ENCODE data around the gene PHACTR2. TPM values are rescaled to one million over a fixed set of nuclear protein-coding genes. Genes with fewer than 3 reads are reported as not detected.

The PHACTR2 gene
- total and polyA plus RNA-seq, 4 experiments from 2014 or later, result 13.1 to 61.3 (median 45.4) TPM

DNA sequence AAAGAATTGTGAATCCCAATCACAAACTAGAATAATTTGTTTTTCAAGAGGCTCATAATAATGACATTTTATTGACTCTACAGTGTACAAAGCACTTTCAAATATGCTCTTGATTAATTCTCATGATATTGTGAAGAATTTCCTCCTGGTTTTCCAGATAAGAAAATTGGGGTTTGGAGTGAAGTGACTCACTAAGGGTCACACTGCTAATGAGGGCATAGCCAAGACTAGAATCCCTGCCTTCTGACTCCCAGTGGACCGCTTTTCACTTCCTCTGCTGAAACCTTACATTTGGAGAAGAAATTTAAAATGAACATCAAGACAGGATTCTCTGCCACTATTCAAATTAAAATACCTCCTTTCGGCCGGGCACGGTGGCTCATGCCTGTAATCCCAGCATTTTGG, 127.1 kb downstream of the PHACTR2 start:
- ChIA-PET CTCF (ENCODE audit: partially characterized antibody) (no interaction called here), POLR2A (ENCODE audit: partially characterized antibody) (no interaction called here)
- no peak for DNase-seq
- Histone ChIP-seq H3K36me3 (ENCODE audit: insufficient read depth, low read length) (peaks cover 6% of the 10 kb centered on the region), H3K4me1 (ENCODE audit: insufficient read depth, low read length) (no peaks in the 10 kb centered on the region), H3K27me3 (ENCODE audit: insufficient read depth, low read length) (no peaks in the 10 kb centered on the region), H3K9me3 (ENCODE audit: control insufficient read depth in 1 of 2, low read length in 2 of 2) (no peaks in the 10 kb centered on the region), H3K4me3 (ENCODE audit: low read length in 2 of 2) (no peak overlapping the region), H3K27ac (ENCODE audit: low read depth, low read length) (no peak overlapping the region)
- H3K4me3 Mint-ChIP-seq, result no peak overlapping the region
- H3K4me1 Mint-ChIP-seq, result peaks cover 11 to 35% (median 24%) of the 10 kb centered on the region in 4 donors
- intact Hi-C loops (cut with micrococcal nuclease), result no loop called here
- peaks cover 0 to 8% (median 1%) of the 10 kb centered on the region in 8 donors for H3K9me3 Mint-ChIP-seq
- no peak overlapping the region for H3K27ac Mint-ChIP-seq
- H3K36me3 Mint-ChIP-seq, result peaks cover 58 to 60% of the 10 kb centered on the region in 2 donors
- H3K27me3 Mint-ChIP-seq, result no peaks in the 10 kb centered on the region

DNA sequence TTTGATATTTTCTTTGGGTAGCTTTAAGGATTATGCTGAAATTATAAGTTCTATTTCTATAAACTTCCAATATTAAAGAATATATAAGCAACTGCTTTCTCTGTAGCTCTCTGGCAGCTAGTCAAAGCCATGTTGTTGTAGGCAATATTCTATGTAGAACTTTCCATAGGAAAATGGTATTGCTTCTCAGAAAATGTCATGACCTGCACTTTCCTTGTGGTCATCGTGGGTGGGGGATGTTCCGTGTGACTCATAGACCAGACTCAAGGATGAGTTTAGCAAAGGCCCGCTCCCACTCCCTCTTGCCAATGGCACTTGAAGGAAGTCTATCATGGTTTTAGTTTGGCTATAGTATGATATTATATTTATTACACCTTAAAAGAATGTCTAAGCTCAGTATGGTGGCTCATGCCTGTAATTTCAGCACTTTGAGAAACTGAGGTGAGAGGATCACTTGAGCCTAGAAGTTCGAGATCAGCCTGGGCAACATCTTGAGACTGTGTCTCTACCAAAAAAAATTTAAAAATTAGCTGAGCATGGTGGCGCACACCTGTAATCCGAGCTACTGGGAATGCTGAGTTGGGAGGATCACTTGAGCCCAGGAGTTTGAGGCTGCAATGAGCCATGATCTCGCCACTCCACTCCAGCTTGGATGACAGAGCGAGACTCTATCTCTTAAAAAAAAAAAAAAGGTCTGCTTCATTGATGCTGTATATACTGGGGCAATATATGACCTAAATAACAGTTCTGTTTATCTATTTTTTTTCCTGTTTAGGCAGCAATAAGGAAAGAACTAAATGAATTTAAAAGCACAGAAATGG, 128.7 kb downstream of the PHACTR2 start:
- intact Hi-C loops (cut with micrococcal nuclease), result no loop called here
- H3K27ac Mint-ChIP-seq, result peak overlapping the region in 2 of 7 donors; percentile 12 to 55
- ChIA-PET POLR2A (ENCODE audit: partially characterized antibody) (no interaction called here), CTCF (ENCODE audit: partially characterized antibody) (interaction anchor here (1.0 to 1.3 kb wide), 3 partner anchors 11 to 287 kb away, joined by 3 read pairs; no protein-coding TSS in a partner anchor)
- Histone ChIP-seq H3K36me3 (ENCODE audit: insufficient read depth, low read length) (peaks cover 6% of the 10 kb centered on the region), H3K27me3 (ENCODE audit: insufficient read depth, low read length) (no peaks in the 10 kb centered on the region), H3K4me1 (ENCODE audit: insufficient read depth, low read length) (no peaks in the 10 kb centered on the region), H3K9me3 (ENCODE audit: control insufficient read depth in 1 of 2, low read length in 2 of 2) (no peaks in the 10 kb centered on the region), H3K27ac (ENCODE audit: low read depth, low read length) (no peak overlapping the region), H3K4me3 (ENCODE audit: low read length in 2 of 2) (no peak overlapping the region)
- no peaks in the 10 kb centered on the region for H3K9me3 Mint-ChIP-seq
- no peak overlapping the region for H3K4me3 Mint-ChIP-seq
- H3K4me1 Mint-ChIP-seq, result peaks cover 10 to 24% (median 19%) of the 10 kb centered on the region in 4 donors
- no peak for DNase-seq
- peaks cover 51 to 52% of the 10 kb centered on the region in 2 donors for H3K36me3 Mint-ChIP-seq
- no peaks in the 10 kb centered on the region for H3K27me3 Mint-ChIP-seq

DNA sequence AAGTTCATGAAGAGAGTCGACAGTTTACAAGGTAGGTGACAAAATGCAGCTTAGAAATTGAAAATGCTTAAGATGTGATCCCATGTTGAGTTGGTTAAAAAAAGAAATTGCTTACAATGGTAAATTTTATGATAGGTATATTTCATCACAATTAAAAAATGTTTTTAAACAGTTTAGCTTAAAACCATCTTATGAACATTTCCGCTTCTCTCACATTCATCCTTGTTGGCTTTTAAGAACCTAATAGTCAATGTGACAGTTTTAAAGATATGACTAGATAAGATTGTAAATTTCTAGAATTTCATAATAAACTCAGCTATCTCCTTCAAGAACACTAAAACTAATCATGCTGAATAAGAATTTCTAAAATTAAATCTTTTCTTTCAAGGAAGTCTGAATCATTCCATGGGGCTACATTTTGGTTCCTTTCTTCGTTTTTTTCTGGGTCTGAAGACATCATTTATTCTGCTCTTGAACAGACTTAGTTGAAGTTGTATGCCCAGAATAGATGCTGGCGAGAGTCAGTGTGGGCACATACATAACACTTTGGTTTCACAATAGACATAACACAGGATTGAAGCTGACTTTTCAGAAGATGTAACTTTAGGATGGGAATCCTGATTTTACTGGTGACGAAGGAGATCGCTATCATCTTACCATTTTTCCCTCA, 129.5 kb downstream of the PHACTR2 start:
- no peaks in the 10 kb centered on the region for H3K9me3 ChIP-seq (ENCODE audit: control insufficient read depth in 1 of 2, low read length in 2 of 2)
- Mint-ChIP-seq H3K9me3 (no peaks in the 10 kb centered on the region), H3K27me3 (no peaks in the 10 kb centered on the region), H3K4me1 (peaks cover 12 to 24% (median 17%) of the 10 kb centered on the region in 4 donors), H3K36me3 (peaks cover 48 to 51% of the 10 kb centered on the region in 2 donors), H3K4me3 (no peak overlapping the region), H3K27ac (peak overlapping the region in 3 of 7 donors; percentile 18 to 55 (median 24))
- H3K27ac ChIP-seq (ENCODE audit: low read depth, low read length), result no peak overlapping the region
- intact Hi-C loops (cut with micrococcal nuclease), result no loop called here
- DNase-seq, result no peak
- H3K27me3 ChIP-seq (ENCODE audit: insufficient read depth, low read length), result no peaks in the 10 kb centered on the region
- ChIA-PET POLR2A (ENCODE audit: partially characterized antibody) (no interaction called here), CTCF (ENCODE audit: partially characterized antibody) (interaction anchor here (1.0 to 1.3 kb wide), 3 partner anchors 10 to 13 kb away, joined by 3 read pairs; no protein-coding TSS in a partner anchor)
- no peaks in the 10 kb centered on the region for H3K4me1 ChIP-seq (ENCODE audit: insufficient read depth, low read length)
- no peak overlapping the region for H3K4me3 ChIP-seq (ENCODE audit: low read length in 2 of 2)
- H3K36me3 ChIP-seq (ENCODE audit: insufficient read depth, low read length), result peaks cover 4% of the 10 kb centered on the region

DNA sequence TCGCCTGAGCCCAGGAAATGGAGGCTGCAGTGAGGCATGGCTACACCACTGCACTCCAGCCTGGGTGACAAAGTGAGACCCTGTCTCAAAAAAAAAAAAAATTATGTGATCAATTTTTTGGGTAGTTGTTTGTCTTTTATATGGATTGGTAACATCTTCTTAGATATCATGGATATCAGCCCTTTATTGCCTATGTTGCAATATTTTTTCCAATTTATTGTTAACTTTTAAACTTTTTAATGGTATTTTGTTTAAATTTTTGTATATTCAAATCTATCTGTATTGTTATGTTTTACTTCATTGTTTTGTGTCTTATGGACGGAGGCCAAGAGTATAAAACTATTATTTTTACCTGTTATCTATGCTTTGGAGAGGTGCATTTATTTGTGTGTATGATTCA, 133.0 kb downstream of the PHACTR2 start:
- Histone ChIP-seq H3K4me3 (ENCODE audit: low read length in 2 of 2) (no peak overlapping the region), H3K27me3 (ENCODE audit: insufficient read depth, low read length) (no peaks in the 10 kb centered on the region), H3K36me3 (ENCODE audit: insufficient read depth, low read length) (peaks cover 4% of the 10 kb centered on the region), H3K9me3 (ENCODE audit: control insufficient read depth in 1 of 2, low read length in 2 of 2) (no peaks in the 10 kb centered on the region), H3K4me1 (ENCODE audit: insufficient read depth, low read length) (no peaks in the 10 kb centered on the region), H3K27ac (ENCODE audit: low read depth, low read length) (no peak overlapping the region)
- intact Hi-C loops (cut with micrococcal nuclease), result no loop called here
- H3K27me3 Mint-ChIP-seq, result no peaks in the 10 kb centered on the region
- no peak for DNase-seq
- POLR2A ChIA-PET (ENCODE audit: partially characterized antibody), result no interaction called here
- H3K4me1 Mint-ChIP-seq, result peaks cover 5 to 9% (median 6%) of the 10 kb centered on the region in 4 donors
- H3K9me3 Mint-ChIP-seq, result no peaks in the 10 kb centered on the region
- H3K27ac Mint-ChIP-seq, result peak overlapping the region in 1 of 7 donors; percentile 17
- CTCF ChIA-PET (ENCODE audit: partially characterized antibody), result no interaction called here
- H3K36me3 Mint-ChIP-seq, result peaks cover 33 to 38% of the 10 kb centered on the region in 2 donors
- no peak overlapping the region for H3K4me3 Mint-ChIP-seq

DNA sequence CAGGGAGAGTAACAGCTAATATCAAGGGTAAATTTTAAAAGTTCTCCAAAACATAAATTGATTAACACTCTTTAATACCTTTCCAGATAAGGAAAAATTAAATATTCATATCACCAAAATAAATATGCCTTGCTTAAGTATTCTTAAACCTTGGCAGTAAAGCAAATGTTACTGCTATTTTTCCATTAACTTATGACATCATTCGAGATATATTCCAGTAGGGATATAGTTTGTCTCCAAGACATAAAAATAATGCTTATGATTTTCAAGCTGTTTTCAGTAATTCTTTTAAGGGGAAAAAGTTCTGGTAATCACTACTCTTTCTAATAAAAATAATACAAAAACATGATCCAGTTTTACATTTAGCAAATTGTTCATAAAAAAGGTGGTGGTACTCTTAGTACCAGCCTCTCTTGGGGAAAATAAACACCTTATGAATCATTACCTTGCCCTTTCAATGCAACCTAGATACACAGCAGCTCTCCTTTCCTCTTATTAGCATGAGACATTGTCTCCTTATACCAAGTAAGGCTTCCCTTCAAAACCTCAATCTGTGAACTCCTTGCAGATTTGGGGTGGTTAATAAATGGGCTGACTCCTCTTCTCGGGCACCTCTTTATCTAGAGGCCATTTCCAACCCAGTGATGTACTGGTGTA, 133.9 kb downstream of the PHACTR2 start:
- Mint-ChIP-seq H3K9me3 (no peaks in the 10 kb centered on the region), H3K36me3 (peaks cover 36% of the 10 kb centered on the region in 2 donors), H3K27me3 (no peaks in the 10 kb centered on the region), H3K4me3 (no peak overlapping the region), H3K4me1 (peaks cover 2 to 7% (median 4%) of the 10 kb centered on the region in 4 donors), H3K27ac (no peak overlapping the region)
- Histone ChIP-seq H3K27ac (ENCODE audit: low read depth, low read length) (no peak overlapping the region), H3K27me3 (ENCODE audit: insufficient read depth, low read length) (no peaks in the 10 kb centered on the region), H3K36me3 (ENCODE audit: insufficient read depth, low read length) (peaks cover 4% of the 10 kb centered on the region), H3K4me3 (ENCODE audit: low read length in 2 of 2) (no peak overlapping the region), H3K9me3 (ENCODE audit: control insufficient read depth in 1 of 2, low read length in 2 of 2) (no peaks in the 10 kb centered on the region), H3K4me1 (ENCODE audit: insufficient read depth, low read length) (no peaks in the 10 kb centered on the region)
- ChIA-PET POLR2A (ENCODE audit: partially characterized antibody) (no interaction called here), CTCF (ENCODE audit: partially characterized antibody) (no interaction called here)
- intact Hi-C loops (cut with micrococcal nuclease), result no loop called here
- DNase-seq, result no peak

DNA sequence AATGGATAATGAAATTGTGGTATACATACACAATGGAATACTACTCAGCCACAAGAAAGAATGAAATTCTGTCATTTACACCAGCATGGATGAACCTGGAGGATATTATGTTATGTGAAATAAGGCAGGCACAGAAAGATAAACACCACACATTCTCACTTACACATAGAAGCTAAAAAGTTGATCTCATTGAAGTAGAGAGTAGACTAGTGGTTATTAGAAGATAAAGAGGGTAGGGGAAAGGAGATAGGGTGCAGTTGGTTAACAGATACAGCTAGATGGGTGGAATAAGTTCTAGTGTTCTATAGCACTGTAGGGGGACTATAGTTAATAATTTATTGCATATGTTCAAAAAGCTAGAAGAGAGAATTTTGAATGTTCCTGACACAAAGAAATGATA, 139.9 kb downstream of the PHACTR2 start:
- Histone ChIP-seq H3K36me3 (ENCODE audit: insufficient read depth, low read length) (no peaks in the 10 kb centered on the region), H3K4me1 (ENCODE audit: insufficient read depth, low read length) (no peaks in the 10 kb centered on the region), H3K27ac (ENCODE audit: low read depth, low read length) (no peak overlapping the region), H3K4me3 (ENCODE audit: low read length in 2 of 2) (no peak overlapping the region), H3K27me3 (ENCODE audit: insufficient read depth, low read length) (no peaks in the 10 kb centered on the region), H3K9me3 (ENCODE audit: control insufficient read depth in 1 of 2, low read length in 2 of 2) (no peaks in the 10 kb centered on the region)
- Mint-ChIP-seq H3K27ac (peak overlapping the region in 2 of 7 donors; percentile 1 to 31), H3K27me3 (no peaks in the 10 kb centered on the region), H3K9me3 (no peaks in the 10 kb centered on the region), H3K4me1 (peaks cover 0 to 1% (median under 1%) of the 10 kb centered on the region in 4 donors), H3K4me3 (no peak overlapping the region), H3K36me3 (peaks cover 17 to 25% of the 10 kb centered on the region in 2 donors)
- DNase-seq, result no peak
- intact Hi-C loops (cut with micrococcal nuclease), result no loop called here
- CTCF ChIA-PET (ENCODE audit: partially characterized antibody), result interaction anchor here (0.9 to 1.0 kb wide), 2 partner anchors 10 to 11 kb away, joined by 3 read pairs; no protein-coding TSS in a partner anchor
- POLR2A ChIA-PET (ENCODE audit: partially characterized antibody), result no interaction called here

DNA sequence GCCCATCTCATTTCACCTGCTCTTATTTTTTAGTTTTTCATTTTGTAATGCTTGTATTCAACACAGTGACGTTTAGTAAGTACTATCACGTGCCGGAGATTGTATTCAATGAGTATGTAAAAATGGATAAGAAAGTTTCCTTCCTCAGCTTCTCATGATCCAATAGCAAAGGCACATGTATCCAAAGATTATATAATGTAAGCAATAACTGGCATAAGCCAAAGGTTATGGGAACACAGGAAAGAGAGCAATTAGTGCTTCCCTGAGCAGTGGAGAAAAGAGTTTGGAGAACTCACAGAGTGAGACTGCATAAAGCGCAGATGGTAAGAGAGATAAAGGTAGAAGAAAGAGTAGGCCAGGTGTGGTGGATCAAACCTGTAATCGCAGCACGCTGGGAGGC, 143.6 kb downstream of the PHACTR2 start:
- no peak overlapping the region for H3K27ac ChIP-seq (ENCODE audit: low read depth, low read length)
- Mint-ChIP-seq H3K4me3 (no peak overlapping the region), H3K27me3 (no peaks in the 10 kb centered on the region), H3K36me3 (peaks cover 22 to 30% of the 10 kb centered on the region in 2 donors), H3K27ac (peak overlapping the region in 1 of 7 donors; percentile 9), H3K9me3 (no peaks in the 10 kb centered on the region), H3K4me1 (peaks cover 0 to 1% (median under 1%) of the 10 kb centered on the region in 4 donors)
- DNase-seq, result no peak
- H3K9me3 ChIP-seq (ENCODE audit: control insufficient read depth in 1 of 2, low read length in 2 of 2), result no peaks in the 10 kb centered on the region
- intact Hi-C loops (cut with micrococcal nuclease), result no loop called here
- CTCF ChIA-PET (ENCODE audit: partially characterized antibody), result no interaction called here
- H3K4me1 ChIP-seq (ENCODE audit: insufficient read depth, low read length), result no peaks in the 10 kb centered on the region
- POLR2A ChIA-PET (ENCODE audit: partially characterized antibody), result interaction anchor here (1.4 kb wide), 1 partner anchor 21 kb away, joined by 3 read pairs; the partner anchor contains the start of gene LTV1
- H3K4me3 ChIP-seq (ENCODE audit: low read length in 2 of 2), result no peak overlapping the region
- H3K36me3 ChIP-seq (ENCODE audit: insufficient read depth, low read length), result peaks cover 7% of the 10 kb centered on the region
- H3K27me3 ChIP-seq (ENCODE audit: insufficient read depth, low read length), result no peaks in the 10 kb centered on the region

All from CD4-positive, alpha-beta memory T cell (primary cell).